Neural cell (in vitro differentiated cells): ENCODE results near the gene PNPLA7. TPM values are rescaled to one million over a fixed set of nuclear protein-coding genes. Genes with fewer than 3 reads are reported as not detected.

Experiments
- H2AFZ ChIP-seq: fragments of 200-600, 300-800 bp; sonication (generic), shearing (Covaris generic); 2 replicates; pipeline ENCODE4 v1.6.0; 2014; ENCODE audit warnings: low read depth, mild to moderate bottlenecking, antibody characterized with exemption, low read length, moderate library complexity
- H3F3A ChIP-seq: fragments of 200-600 bp; shearing (Covaris generic); 2 replicates; pipeline ENCODE4 v1.6.1; 2016; ENCODE audit warnings: mild to moderate bottlenecking, moderate library complexity, mixed read lengths, antibody characterized with exemption, low read length; ENCODE audit not compliant: insufficient read depth, poor library complexity, severe bottlenecking
- H3K27ac ChIP-seq: fragments of 200-600, 300-800 bp; sonication (generic), shearing (Covaris generic); 2 replicates; pipeline ENCODE4 v1.5.1; 2014; ENCODE audit warnings: mild to moderate bottlenecking, low read length, moderate library complexity
- H3K27me3 ChIP-seq: fragments of 300-800, 200-600 bp; sonication (generic), shearing (Covaris generic); 2 replicates; pipeline ENCODE4 v1.6.0; 2014; ENCODE audit warnings: mild to moderate bottlenecking, low read depth, low read length, moderate library complexity; ENCODE audit not compliant: insufficient read depth
- H3K36me3 ChIP-seq: fragments of 300-800, 200-600 bp; sonication (generic), shearing (Covaris generic); 2 replicates; pipeline ENCODE4 v1.5.1; 2014; ENCODE audit warnings: mild to moderate bottlenecking, antibody characterized with exemption, low read length, moderate library complexity; ENCODE audit not compliant: insufficient read depth
- H3K4me2 ChIP-seq: fragments of 300-800, 200-600 bp; sonication (generic), shearing (Covaris generic); 2 replicates; pipeline ENCODE4 v1.6.0; 2014; ENCODE audit warnings: mild to moderate bottlenecking, low read length
- H3K4me3 ChIP-seq: fragments of 300-800, 200-600 bp; sonication (generic), shearing (Covaris generic); 2 replicates; pipeline ENCODE4 v1.5.1; 2014; ENCODE audit warnings: mild to moderate bottlenecking, low read length, moderate library complexity
- H3K79me2 ChIP-seq: fragments of 200-600 bp; shearing (Covaris generic); replicated peaks from 2 replicates; pipeline ENCODE4 v1.6.0; 2014; ENCODE audit warnings: mild to moderate bottlenecking, low read length, moderate library complexity; ENCODE audit not compliant: insufficient read depth
- H3K9ac ChIP-seq: fragments of 300-800, 200-600 bp; sonication (generic), shearing (Covaris generic); 2 replicates; pipeline ENCODE4 v1.6.1; 2016; ENCODE audit warnings: mild to moderate bottlenecking, low read length, mixed read lengths
- H3K9me2 ChIP-seq: fragments of 200-600 bp; shearing (Covaris generic); 2 replicates; pipeline ENCODE4 v1.6.1; 2016; ENCODE audit warnings: mild to moderate bottlenecking, low read length, mixed read lengths; ENCODE audit not compliant: insufficient read depth
- H3K9me3 ChIP-seq: fragments of 200-600, 300-800 bp; sonication (generic), shearing (Covaris generic); 2 replicates; pipeline ENCODE4 v1.6.1; 2016; ENCODE audit warnings: mild to moderate bottlenecking, mixed run types, low read length, moderate library complexity, mixed read lengths
- H4K20me1 ChIP-seq: fragments of 200-600 bp; shearing (Covaris generic); 2 replicates; pipeline ENCODE4 v1.6.1; 2016; ENCODE audit warnings: mild to moderate bottlenecking, mixed run types; ENCODE audit not compliant: insufficient read depth
- EP300 ChIP-seq: fragments of 450-650 bp; conservative IDR thresholded peaks from 2 replicates; pipeline ENCODE4 v1.6.1; 2014; ENCODE audit warnings: antibody characterized with exemption, mild to moderate bottlenecking, moderate library complexity; ENCODE audit not compliant: poor library complexity, severe bottlenecking
- EZH2 ChIP-seq: fragments of 200-600, 300-800 bp; shearing (Covaris generic), sonication (generic); IDR thresholded peaks from 2 replicates; pipeline ENCODE4 v1.6.1; 2014; ENCODE audit warnings: antibody characterized with exemption, low read length, borderline replicate concordance, mild to moderate bottlenecking; ENCODE audit not compliant: insufficient read depth, poor library complexity, severe bottlenecking
- MXI1 ChIP-seq: fragments of 450-650 bp; conservative IDR thresholded peaks from 2 replicates; pipeline ENCODE4 v1.6.1; 2014; ENCODE audit warnings: antibody characterized with exemption, mild to moderate bottlenecking; ENCODE audit not compliant: poor library complexity, severe bottlenecking
- POLR2AphosphoS5 ChIP-seq: IDR thresholded peaks from 2 replicates; pipeline ENCODE4 v1.6.1; 2012
- RAD21 ChIP-seq: fragments of 450-650 bp; conservative IDR thresholded peaks from 2 replicates; pipeline ENCODE4 v1.6.1; 2014; ENCODE audit warnings: antibody characterized with exemption, mild to moderate bottlenecking, moderate library complexity
- SMC3 ChIP-seq: fragments of 450-650 bp; conservative IDR thresholded peaks from 2 replicates; pipeline ENCODE4 v1.6.1; 2014; ENCODE audit warnings: antibody characterized with exemption, mild to moderate bottlenecking, moderate library complexity; ENCODE audit not compliant: poor library complexity
- TAF1 ChIP-seq: IDR thresholded peaks from 2 replicates; pipeline ENCODE4 v1.6.1; 2012; ENCODE audit warnings: low read depth
- polyA plus RNA-seq: library from polyadenylated mRNA; depleted of rRNA; stranded (reverse); fragments of >200 nt; gene quantifications from 2 replicates; pipeline ENCODE4 v1.2.3, GENCODE V29; 2014
- TF ChIP-seq, protein P1 (sequence below): IDR thresholded peaks from 2 replicates; pipeline ENCODE4 v1.6.1; 2012; ENCODE audit warnings: borderline replicate concordance
- TF ChIP-seq, protein P2 (sequence below): fragments of 450-650 bp; IDR thresholded peaks from 2 replicates; pipeline ENCODE4 v1.5.1; 2014; ENCODE audit warnings: antibody characterized with exemption, mild to moderate bottlenecking, moderate library complexity; ENCODE audit not compliant: poor library complexity, severe bottlenecking

The PNPLA7 gene
- polyA plus RNA-seq, 1 donor from 2014 or later: 0.72 TPM

DNA sequence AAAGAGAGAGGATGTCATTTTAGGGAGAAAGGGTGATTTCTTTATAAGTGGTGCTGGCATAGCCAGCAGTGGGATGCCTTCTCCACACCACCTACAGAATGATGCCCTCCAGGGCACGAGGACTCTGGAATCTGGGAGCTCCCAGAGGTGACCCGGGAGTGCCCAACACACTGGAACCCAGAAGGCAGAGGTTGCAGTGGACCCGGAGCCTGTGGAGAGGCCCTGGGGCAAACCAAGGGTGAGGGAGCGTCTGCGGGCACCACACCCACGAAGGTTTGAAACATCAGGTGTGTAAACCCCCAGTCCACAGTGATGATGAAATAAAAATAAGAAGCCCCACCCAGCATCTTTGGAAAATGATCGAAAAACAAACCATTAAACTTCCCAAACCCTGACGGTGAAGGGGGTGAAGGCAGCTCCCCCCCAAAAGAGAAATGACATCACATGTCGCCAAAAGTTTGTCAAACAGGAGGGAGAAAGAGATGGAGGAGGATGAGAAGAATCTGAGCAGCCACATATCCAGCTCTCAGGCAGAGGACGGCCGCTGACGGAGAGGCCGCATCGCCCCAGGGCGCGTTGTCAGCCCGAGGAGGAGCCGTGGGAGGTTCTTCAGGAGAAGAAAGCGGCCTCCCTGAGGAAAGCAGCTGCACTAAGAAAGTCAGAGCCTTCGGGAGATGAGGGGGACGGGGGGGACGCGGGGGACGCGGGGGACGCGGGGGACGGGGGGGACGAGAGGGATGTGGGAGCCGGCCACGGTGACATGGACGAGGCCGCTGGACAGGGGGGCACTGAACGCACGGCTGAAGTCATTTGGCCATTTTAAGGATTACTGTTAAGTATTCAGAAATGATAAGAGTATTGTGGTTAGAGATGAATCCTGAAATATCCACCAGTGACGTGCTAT lies 47.9 kb downstream of the PNPLA7 start:
- Histone ChIP-seq H4K20me1 (no peaks in the 10 kb centered on the region), H3F3A (no peaks in the 10 kb centered on the region), H3K27me3 (no peaks in the 10 kb centered on the region), H2AFZ (no peak overlapping the region), H3K9me3 (no peaks in the 10 kb centered on the region), H3K36me3 (no peaks in the 10 kb centered on the region), H3K79me2 (no peaks in the 10 kb centered on the region), H3K4me2 (no peak overlapping the region), H3K9me2 (no peaks in the 10 kb centered on the region), H3K27ac (no peak overlapping the region), H3K4me3 (no peak overlapping the region), H3K9ac (no peak overlapping the region)
- TF ChIP-seq, protein P1, sequence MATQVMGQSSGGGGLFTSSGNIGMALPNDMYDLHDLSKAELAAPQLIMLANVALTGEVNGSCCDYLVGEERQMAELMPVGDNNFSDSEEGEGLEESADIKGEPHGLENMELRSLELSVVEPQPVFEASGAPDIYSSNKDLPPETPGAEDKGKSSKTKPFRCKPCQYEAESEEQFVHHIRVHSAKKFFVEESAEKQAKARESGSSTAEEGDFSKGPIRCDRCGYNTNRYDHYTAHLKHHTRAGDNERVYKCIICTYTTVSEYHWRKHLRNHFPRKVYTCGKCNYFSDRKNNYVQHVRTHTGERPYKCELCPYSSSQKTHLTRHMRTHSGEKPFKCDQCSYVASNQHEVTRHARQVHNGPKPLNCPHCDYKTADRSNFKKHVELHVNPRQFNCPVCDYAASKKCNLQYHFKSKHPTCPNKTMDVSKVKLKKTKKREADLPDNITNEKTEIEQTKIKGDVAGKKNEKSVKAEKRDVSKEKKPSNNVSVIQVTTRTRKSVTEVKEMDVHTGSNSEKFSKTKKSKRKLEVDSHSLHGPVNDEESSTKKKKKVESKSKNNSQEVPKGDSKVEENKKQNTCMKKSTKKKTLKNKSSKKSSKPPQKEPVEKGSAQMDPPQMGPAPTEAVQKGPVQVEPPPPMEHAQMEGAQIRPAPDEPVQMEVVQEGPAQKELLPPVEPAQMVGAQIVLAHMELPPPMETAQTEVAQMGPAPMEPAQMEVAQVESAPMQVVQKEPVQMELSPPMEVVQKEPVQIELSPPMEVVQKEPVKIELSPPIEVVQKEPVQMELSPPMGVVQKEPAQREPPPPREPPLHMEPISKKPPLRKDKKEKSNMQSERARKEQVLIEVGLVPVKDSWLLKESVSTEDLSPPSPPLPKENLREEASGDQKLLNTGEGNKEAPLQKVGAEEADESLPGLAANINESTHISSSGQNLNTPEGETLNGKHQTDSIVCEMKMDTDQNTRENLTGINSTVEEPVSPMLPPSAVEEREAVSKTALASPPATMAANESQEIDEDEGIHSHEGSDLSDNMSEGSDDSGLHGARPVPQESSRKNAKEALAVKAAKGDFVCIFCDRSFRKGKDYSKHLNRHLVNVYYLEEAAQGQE: no peak
- no peak for TF ChIP-seq POLR2AphosphoS5
- no peak for TF ChIP-seq SMC3
- TF ChIP-seq EP300: no peak
- TF ChIP-seq TAF1: no peak
- TF ChIP-seq, protein P2, sequence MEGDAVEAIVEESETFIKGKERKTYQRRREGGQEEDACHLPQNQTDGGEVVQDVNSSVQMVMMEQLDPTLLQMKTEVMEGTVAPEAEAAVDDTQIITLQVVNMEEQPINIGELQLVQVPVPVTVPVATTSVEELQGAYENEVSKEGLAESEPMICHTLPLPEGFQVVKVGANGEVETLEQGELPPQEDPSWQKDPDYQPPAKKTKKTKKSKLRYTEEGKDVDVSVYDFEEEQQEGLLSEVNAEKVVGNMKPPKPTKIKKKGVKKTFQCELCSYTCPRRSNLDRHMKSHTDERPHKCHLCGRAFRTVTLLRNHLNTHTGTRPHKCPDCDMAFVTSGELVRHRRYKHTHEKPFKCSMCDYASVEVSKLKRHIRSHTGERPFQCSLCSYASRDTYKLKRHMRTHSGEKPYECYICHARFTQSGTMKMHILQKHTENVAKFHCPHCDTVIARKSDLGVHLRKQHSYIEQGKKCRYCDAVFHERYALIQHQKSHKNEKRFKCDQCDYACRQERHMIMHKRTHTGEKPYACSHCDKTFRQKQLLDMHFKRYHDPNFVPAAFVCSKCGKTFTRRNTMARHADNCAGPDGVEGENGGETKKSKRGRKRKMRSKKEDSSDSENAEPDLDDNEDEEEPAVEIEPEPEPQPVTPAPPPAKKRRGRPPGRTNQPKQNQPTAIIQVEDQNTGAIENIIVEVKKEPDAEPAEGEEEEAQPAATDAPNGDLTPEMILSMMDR: no peak
- TF ChIP-seq RAD21: no peak

DNA sequence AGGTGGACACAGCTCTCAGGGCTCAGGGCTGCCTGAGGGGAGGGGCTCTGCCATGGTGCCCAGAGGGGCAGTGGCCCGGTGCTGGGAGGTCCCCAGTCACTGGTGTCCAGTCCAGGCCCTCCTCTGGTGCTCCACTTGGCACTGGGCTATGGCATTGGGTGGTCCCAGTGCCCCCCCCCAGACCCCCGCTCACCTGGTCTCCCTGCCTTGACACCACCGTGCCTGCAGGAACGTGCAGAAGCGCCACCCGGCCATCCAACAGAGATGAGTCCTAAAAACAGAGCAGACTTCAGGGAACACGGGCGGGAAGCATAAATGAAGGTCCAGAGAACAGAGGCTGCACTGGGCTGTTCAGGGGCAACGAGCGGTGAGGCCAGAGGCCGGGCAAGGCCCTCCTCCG lies 48.7 kb downstream of the PNPLA7 start:
- no peak overlapping the region for H3K9ac ChIP-seq
- H3K9me3 ChIP-seq: no peaks in the 10 kb centered on the region
- no peaks in the 10 kb centered on the region for H3K36me3 ChIP-seq
- H3K79me2 ChIP-seq: no peaks in the 10 kb centered on the region
- H3K4me3 ChIP-seq: no peak overlapping the region
- H3K27me3 ChIP-seq: no peaks in the 10 kb centered on the region
- TF ChIP-seq EZH2: no peak
- no peak for TF ChIP-seq MXI1
- TF ChIP-seq TAF1: no peak
- no peak overlapping the region for H3K4me2 ChIP-seq
- no peak overlapping the region for H3K27ac ChIP-seq
- H3K9me2 ChIP-seq: no peaks in the 10 kb centered on the region
- H2AFZ ChIP-seq: no peak overlapping the region
- H3F3A ChIP-seq: no peaks in the 10 kb centered on the region
- H4K20me1 ChIP-seq: no peaks in the 10 kb centered on the region
